ENCODE results near the gene COL4A1. TPM values are rescaled to one million over a fixed set of nuclear protein-coding genes. Genes with fewer than 3 reads are reported as not detected.
A peak's percentile ranks its signal among the peaks of the same experiment; 100 is the strongest.

COL4A1 gene
- total RNA-seq, 3 donors from 2014 or later: 118 to 1,008 (median 370) TPM

DNA sequence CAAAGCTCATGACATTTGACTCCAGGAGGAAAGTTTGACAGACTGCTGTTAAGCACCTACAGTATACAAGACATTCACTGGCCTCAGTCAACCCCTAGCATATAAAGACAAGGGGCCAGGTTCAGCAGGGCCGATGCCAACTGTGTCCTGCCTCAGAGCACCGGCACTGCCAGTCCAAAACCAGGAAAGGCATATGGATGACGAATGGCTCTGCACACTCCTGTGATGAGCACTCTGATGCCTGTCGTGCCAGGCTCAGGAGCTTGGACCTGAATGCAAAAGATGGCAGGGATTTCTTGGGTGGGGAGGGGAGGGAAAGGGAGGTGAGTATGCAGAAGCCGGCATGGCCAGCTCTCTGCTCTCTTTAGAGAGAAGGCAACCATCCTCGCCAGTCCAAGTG lies 38.9 kb downstream of the COL4A1 start:
- intact Hi-C loops (cut with DNase I; ENCODE audit: low total_unique reads): no loop called here
- DNase-seq (ENCODE audit: low spot score in 2 of 2): no peak

DNA sequence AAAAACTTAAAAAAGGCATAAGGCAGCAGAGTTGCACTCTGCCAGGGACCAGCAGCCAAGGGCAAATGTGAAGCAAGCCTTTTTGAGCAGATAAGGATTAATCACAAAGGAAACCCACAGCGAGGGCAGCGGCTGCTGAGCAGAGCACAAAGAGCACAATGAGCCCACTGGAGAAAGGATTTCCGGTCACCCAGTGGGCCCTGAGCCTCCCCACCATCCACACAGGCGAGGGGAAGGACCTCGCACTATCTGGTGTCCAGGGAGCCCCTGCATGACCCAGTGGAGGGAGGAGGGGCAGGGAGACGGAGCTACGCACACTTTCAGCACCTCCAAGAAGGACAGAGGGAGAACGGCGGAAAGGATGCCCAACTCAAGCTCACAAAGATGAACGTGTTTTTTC lies 40.0 kb downstream of the COL4A1 start:
- TF ChIP-seq POLR2A (IDR thresholded peaks at IDR 0.05) (no peak), POLR2AphosphoS5 (IDR thresholded peaks at IDR 0.05) (no peak)
- TF ChIP-seq, protein P1, sequence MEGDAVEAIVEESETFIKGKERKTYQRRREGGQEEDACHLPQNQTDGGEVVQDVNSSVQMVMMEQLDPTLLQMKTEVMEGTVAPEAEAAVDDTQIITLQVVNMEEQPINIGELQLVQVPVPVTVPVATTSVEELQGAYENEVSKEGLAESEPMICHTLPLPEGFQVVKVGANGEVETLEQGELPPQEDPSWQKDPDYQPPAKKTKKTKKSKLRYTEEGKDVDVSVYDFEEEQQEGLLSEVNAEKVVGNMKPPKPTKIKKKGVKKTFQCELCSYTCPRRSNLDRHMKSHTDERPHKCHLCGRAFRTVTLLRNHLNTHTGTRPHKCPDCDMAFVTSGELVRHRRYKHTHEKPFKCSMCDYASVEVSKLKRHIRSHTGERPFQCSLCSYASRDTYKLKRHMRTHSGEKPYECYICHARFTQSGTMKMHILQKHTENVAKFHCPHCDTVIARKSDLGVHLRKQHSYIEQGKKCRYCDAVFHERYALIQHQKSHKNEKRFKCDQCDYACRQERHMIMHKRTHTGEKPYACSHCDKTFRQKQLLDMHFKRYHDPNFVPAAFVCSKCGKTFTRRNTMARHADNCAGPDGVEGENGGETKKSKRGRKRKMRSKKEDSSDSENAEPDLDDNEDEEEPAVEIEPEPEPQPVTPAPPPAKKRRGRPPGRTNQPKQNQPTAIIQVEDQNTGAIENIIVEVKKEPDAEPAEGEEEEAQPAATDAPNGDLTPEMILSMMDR (IDR thresholded peaks at IDR 0.05): no peak
- H3K27ac ChIP-seq: no peak overlapping the region
- H3K9me3 ChIP-seq: no peaks in the 10 kb centered on the region
- H3K36me3 ChIP-seq: no peaks in the 10 kb centered on the region
- DNase-seq (ENCODE audit: low spot score in 2 of 2): no peak
- peaks cover 14 to 15% of the 10 kb centered on the region in 2 donors for H3K4me1 ChIP-seq
- intact Hi-C loops (cut with DNase I; ENCODE audit: low total_unique reads): no loop called here
- H3K4me3 ChIP-seq: no peak overlapping the region
- H3K27me3 ChIP-seq: no peaks in the 10 kb centered on the region

More for the DNA sequence above, 38.9 kb downstream of the COL4A1 start:
- no peaks in the 10 kb centered on the region for H3K9me3 ChIP-seq
- TF ChIP-seq, protein P1 (IDR thresholded peaks at IDR 0.05): no peak
- no peak for TF ChIP-seq POLR2AphosphoS5 (IDR thresholded peaks at IDR 0.05)
- no peak for TF ChIP-seq POLR2A (IDR thresholded peaks at IDR 0.05)
- no peaks in the 10 kb centered on the region for H3K36me3 ChIP-seq
- H3K27me3 ChIP-seq: no peaks in the 10 kb centered on the region
- H3K4me3 ChIP-seq: no peak overlapping the region
- H3K27ac ChIP-seq: no peak overlapping the region
- peaks cover 8 to 11% of the 10 kb centered on the region in 2 donors for H3K4me1 ChIP-seq

DNA sequence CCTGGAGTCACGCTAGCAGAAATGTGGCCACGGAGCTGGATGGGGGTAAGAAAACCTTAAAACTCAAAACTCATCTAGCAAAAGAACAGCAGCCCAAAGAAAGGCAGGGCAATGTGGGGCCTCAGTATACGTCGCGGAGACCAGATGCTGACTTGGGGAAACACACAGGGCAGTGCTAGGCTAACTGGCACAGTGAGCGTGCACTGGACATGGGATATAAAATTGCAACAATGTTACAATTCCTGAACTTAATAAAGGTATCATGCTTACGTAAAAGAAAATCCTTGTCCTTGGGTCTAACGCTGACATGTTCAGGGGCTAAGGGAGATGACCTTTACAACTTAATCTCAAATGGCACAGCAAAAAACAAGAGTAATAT lies 40.5 kb downstream of the COL4A1 start:
- no peak for DNase-seq (ENCODE audit: low spot score in 2 of 2)
- Histone ChIP-seq H3K4me3 (peak overlapping the region in 2 of 3 donors; percentile 23 to 47), H3K4me1 (peaks cover 14 to 15% of the 10 kb centered on the region in 2 donors), H3K9me3 (no peaks in the 10 kb centered on the region), H3K27ac (peak overlapping the region in 1 of 2 donors; percentile 75), H3K27me3 (no peaks in the 10 kb centered on the region), H3K36me3 (no peaks in the 10 kb centered on the region)
- intact Hi-C loops (cut with DNase I; ENCODE audit: low total_unique reads): no loop called here
- TF ChIP-seq, protein P1 (IDR thresholded peaks at IDR 0.05): no peak
- no peak for TF ChIP-seq POLR2A (IDR thresholded peaks at IDR 0.05)
- TF ChIP-seq POLR2AphosphoS5 (IDR thresholded peaks at IDR 0.05): no peak

DNA sequence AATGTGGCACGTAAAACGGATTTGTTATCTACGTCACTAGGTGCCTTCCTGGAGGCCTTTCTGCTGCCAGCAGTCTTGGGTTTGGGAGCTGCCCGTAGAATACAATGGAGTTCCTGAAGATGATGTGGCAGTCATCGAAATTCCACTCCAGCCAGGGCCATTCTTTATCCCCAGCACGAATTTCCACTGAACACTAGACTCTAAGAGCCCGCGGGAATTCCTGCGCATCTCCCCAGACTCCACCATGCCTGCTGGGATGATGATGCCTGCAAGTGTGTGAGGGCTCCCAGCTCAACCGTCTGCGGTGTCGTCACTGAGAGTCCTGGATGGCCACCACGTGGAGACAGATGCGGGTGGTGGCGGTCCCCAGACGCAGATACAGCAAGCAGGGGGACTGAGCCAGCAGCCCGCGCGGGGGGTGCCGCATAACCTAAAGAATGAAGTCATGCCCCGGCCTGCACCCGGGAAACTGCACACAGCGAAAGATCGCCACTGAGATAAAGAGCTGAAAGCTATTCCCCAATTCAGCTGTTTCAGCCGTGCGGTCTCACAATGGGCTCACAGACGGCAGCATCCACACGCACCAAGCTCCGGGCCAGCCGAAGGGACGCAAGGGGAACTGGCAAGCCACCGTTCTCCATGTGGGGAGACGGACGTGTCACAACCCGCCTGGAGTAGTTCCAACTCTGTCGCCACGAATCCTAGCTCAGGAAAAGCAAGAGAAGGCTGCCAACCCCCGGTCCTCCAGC lies 41.1 kb downstream of the COL4A1 start:
- H3K36me3 ChIP-seq: no peaks in the 10 kb centered on the region
- no peaks in the 10 kb centered on the region for H3K9me3 ChIP-seq
- TF ChIP-seq POLR2A (IDR thresholded peaks at IDR 0.05) (no peak), POLR2AphosphoS5 (IDR thresholded peaks at IDR 0.05) (peak in 1 of 3 donors; percentile 3)
- TF ChIP-seq, protein P1 (IDR thresholded peaks at IDR 0.05): no peak
- peak in 1 of 2 donors; percentile 38 for DNase-seq (ENCODE audit: low spot score in 2 of 2)
- intact Hi-C loops (cut with DNase I; ENCODE audit: low total_unique reads): no loop called here
- peaks cover 14 to 15% of the 10 kb centered on the region in 2 donors for H3K4me1 ChIP-seq
- no peaks in the 10 kb centered on the region for H3K27me3 ChIP-seq
- peak overlapping the region in 2 of 3 donors; percentile 23 to 47 for H3K4me3 ChIP-seq
- H3K27ac ChIP-seq: peak overlapping the region in 1 of 2 donors; percentile 75

DNA sequence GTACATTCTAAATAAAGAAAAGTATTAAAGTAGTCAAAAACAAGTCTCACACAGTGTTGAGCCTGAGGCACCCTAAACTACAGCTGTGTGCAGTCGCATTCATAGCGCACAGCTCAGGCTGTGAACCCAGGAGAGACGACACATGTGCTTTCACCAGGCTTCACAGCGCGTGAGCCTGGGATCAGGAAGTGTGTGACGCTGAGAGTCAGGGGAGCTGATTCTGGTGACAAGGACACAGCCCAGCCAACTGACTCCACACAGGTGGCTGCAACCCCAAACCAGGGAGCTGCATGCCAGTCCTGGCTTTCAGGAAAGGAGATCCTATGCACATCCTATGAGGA lies 41.6 kb downstream of the COL4A1 start:
- DNase-seq (ENCODE audit: low spot score in 2 of 2): no peak
- peak overlapping the region in 1 of 3 donors; percentile 47 for H3K4me3 ChIP-seq
- peak in 2 of 3 donors; percentile 6 to 9 for TF ChIP-seq POLR2AphosphoS5 (IDR thresholded peaks at IDR 0.05)
- no peak for TF ChIP-seq POLR2A (IDR thresholded peaks at IDR 0.05)

More for the DNA sequence above, 41.6 kb downstream of the COL4A1 start:
- Histone ChIP-seq H3K27ac (peak overlapping the region in 1 of 2 donors; percentile 75), H3K36me3 (no peaks in the 10 kb centered on the region), H3K4me1 (peaks cover 14 to 15% of the 10 kb centered on the region in 2 donors), H3K9me3 (no peaks in the 10 kb centered on the region), H3K27me3 (no peaks in the 10 kb centered on the region)
- intact Hi-C loops (cut with DNase I; ENCODE audit: low total_unique reads): no loop called here
